ENCODE measurements around the gene BLVRB. TPM values are rescaled to one million over a fixed set of nuclear protein-coding genes. Genes with fewer than 3 reads are reported as not detected.

BLVRB gene
- total and polyA plus RNA-seq, 9 of the 15 experiments (the other 6 are each of a cell fraction or from before 2014, with no cell fraction given) = 81.1 to 749 (median 331) TPM

DNA sequence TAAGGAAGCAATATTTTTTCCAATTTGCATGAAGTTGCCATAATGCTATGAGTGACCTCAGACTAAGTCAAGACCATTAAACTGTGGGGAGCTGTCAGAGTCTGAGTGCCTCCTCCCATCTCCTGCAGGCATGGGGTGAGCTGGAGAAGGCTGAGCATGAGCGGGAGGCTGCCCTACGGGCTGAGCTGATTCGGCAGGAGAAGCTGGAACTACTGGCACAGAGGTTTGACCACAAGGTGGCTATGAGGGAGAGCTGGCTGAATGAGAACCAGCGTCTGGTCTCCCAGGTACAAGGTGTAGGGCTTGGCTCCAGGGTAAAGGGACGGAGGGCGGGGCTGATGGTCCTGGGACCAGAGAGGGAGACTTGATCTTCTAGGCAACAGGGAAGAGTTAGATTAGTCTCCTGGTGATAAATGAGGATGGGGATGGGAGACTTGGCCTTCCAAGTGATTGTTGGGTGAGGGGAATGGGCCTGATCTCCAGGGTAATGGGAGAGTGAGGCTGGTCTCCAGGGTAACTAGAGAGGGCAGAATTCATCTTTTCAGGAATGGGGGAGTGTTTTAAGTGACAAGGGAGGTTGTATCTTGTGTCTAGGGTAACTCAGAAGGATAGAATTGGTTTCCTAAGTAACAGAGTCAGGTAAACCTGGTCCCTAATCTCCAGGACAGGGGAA is 37.2 kb upstream of the BLVRB start:
- ChIA-PET POLR2A (interaction anchor here (0.6 to 1.6 kb wide), 2 partner anchors 10 to 22 kb away, joined by 3 to 6 read pairs; no protein-coding TSS in a partner anchor), CTCF (ENCODE audit: low intra/inter-chr PET ratio) (no interaction called here)
- Histone ChIP-seq H2AFZ (ENCODE audit: low read depth, low read length) (no peak overlapping the region), H3K36me3 (ENCODE audit: control insufficient read depth, insufficient read depth, low read length) (no peaks in the 10 kb centered on the region), H3K4me3 (no peak overlapping the region), H4K20me1 (replicated peaks; ENCODE audit: control insufficient read depth, insufficient read depth, low read length) (no peaks in the 10 kb centered on the region), H3K9ac (ENCODE audit: insufficient read depth in 1 of 2, low read depth in 2 of 2, low read length in 2 of 2) (no peak overlapping the region), H3K4me1 (replicated peaks in 1 of 2; ENCODE audit: control insufficient read depth in 2 of 2, insufficient read depth in 2 of 2, low read length in 2 of 2) (peaks cover 0 to 11% of the 10 kb centered on the region in 2 experiments; a peak in 2 of 5 replicates), H3K27me3 (ENCODE audit: control insufficient read depth in 2 of 2, insufficient read depth in 2 of 2, low read length in 2 of 2) (peaks cover 0 to 8% of the 10 kb centered on the region in 2 experiments; a peak in 2 of 5 replicates), H3K9me1 (ENCODE audit: control insufficient read depth, insufficient read depth, low read length) (no peaks in the 10 kb centered on the region), H3K4me2 (ENCODE audit: insufficient read depth, low read length) (no peak overlapping the region), H3K79me2 (ENCODE audit: control insufficient read depth, insufficient read depth, low read length) (no peaks in the 10 kb centered on the region), H3K9me3 (replicated peaks; ENCODE audit: control insufficient read depth, insufficient read depth, low read depth, low read length) (no peaks in the 10 kb centered on the region), H3K27ac (ENCODE audit: extremely low read depth, low read depth, low read length) (no peak overlapping the region)
- BruUV-seq (replicated peaks) = no TSS peak
- 9% methylated on average over 6 of the region's 6 CpGs for WGBS (ENCODE audit: insufficient coverage, low coverage, missing lambda C conversion rate)
- intact Hi-C loops (cut with micrococcal nuclease) = no loop called here
- in situ Hi-C loops (cut with MboI) = no loop called here
- ATAC-seq (peak; percentile 64), DNase-seq (ENCODE audit: extremely low read depth in 1 of 4, low spot score in 3 of 4) (peak in 3 of 4 experiments; percentile 23 to 40 (median 26)), FAIRE-seq (no peak)
- no peak for TF ChIP-seq ZNF175 (CRISPR knock-in tag; IDR thresholded peaks at IDR 0.05; ENCODE audit: low read depth)
- TF ChIP-seq NCOA1 (IDR thresholded peaks at IDR 0.05; ENCODE audit: low read depth) = no peak
- TF ChIP-seq, protein P1, sequence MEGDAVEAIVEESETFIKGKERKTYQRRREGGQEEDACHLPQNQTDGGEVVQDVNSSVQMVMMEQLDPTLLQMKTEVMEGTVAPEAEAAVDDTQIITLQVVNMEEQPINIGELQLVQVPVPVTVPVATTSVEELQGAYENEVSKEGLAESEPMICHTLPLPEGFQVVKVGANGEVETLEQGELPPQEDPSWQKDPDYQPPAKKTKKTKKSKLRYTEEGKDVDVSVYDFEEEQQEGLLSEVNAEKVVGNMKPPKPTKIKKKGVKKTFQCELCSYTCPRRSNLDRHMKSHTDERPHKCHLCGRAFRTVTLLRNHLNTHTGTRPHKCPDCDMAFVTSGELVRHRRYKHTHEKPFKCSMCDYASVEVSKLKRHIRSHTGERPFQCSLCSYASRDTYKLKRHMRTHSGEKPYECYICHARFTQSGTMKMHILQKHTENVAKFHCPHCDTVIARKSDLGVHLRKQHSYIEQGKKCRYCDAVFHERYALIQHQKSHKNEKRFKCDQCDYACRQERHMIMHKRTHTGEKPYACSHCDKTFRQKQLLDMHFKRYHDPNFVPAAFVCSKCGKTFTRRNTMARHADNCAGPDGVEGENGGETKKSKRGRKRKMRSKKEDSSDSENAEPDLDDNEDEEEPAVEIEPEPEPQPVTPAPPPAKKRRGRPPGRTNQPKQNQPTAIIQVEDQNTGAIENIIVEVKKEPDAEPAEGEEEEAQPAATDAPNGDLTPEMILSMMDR (IDR thresholded peaks at IDR 0.05 in 2 of 3, conservative IDR thresholded peaks at IDR 0.05 in 1 of 3; ENCODE audit: insufficient read depth in 2 of 3, low read depth in 1 of 3, low read length in 3 of 3) = 0 out of 6 replicates have a peak, but pooled peaks of 2 of the 3 experiments have one; percentile 6 to 16
- TF ChIP-seq ZNF639 (CRISPR knock-in tag; conservative IDR thresholded peaks at IDR 0.05 in 1 of 2, IDR thresholded peaks at IDR 0.05 in 1 of 2) = no peak
- TF ChIP-seq HMGN3 (IDR thresholded peaks at IDR 0.05; ENCODE audit: borderline replicate concordance, extremely low read depth, insufficient read length, low read depth, low read length) = no peak
- TF ChIP-seq ZNF512 (tag; IDR thresholded peaks at IDR 0.05) = no peak
- TF ChIP-seq BRCA1 (IDR thresholded peaks at IDR 0.05) = no peak
- no peak for TF ChIP-seq BRCA1 (CRISPR knock-in tag; IDR thresholded peaks at IDR 0.05)
- no peak for TF ChIP-seq HNRNPH1 (optimal IDR thresholded peaks at IDR 0.05; ENCODE audit: low read depth, low read length)
- TF ChIP-seq ZNF830 (CRISPR knock-in tag; IDR thresholded peaks at IDR 0.05) = no peak
- TF ChIP-seq NRF1 (conservative IDR thresholded peaks at IDR 0.05 in 1 of 2, IDR thresholded peaks at IDR 0.05 in 1 of 2) = 0 out of 4 replicates have a peak, but pooled peaks of 1 of the 2 experiments have one; percentile 35
- TF ChIP-seq JUN (IDR thresholded peaks at IDR 0.05; ENCODE audit: borderline replicate concordance, low read depth, low read length) = no peak
- no peak for TF ChIP-seq JUN (CRISPR knock-in tag; IDR thresholded peaks at IDR 0.05; ENCODE audit: borderline replicate concordance)
- no peak for TF ChIP-seq FOXK1 (CRISPR knock-in tag; IDR thresholded peaks at IDR 0.05; ENCODE audit: borderline replicate concordance)
- TF ChIP-seq PURB (CRISPR knock-in tag; IDR thresholded peaks at IDR 0.05; ENCODE audit: low read depth) = no peak
- TF ChIP-seq HMG20A (CRISPR knock-in tag; conservative IDR thresholded peaks at IDR 0.05) = no peak

Data from K562 (cell line).